Measurements from ENCODE around the gene WWOX. TPM values are rescaled to one million over a fixed set of nuclear protein-coding genes. Genes with fewer than 3 reads are reported as not detected.

Gene WWOX
- total RNA-seq, 6 experiments from 2014 or later, result 13.0 to 24.3 (median 16.5) TPM

GRCh38 chr16:78788276-78788675, 688.8 kb downstream of the WWOX start:
- H3K36me3 ChIP-seq, result no peaks in the 10 kb centered on the region
- ATAC-seq, result no peak
- H3K9me3 ChIP-seq, result no peaks in the 10 kb centered on the region
- 92% methylated on average over 2 of the region's 2 CpGs for WGBS (ENCODE audit: insufficient coverage, low coverage, low lambda C conversion rate, missing lambda C conversion rate)
- peaks cover 0 to 13% (median 0%) of the 10 kb centered on the region in 4 donors for H3K4me1 ChIP-seq
- no peak overlapping the region for H3K27ac ChIP-seq
- intact Hi-C loops (cut with DNase I), result no loop called here
- no peak for DNase-seq
- no peak for TF ChIP-seq CTCF (IDR thresholded peaks at IDR 0.05)
- TF ChIP-seq POLR2A (IDR thresholded peaks at IDR 0.05), result no peak
- no peak overlapping the region for H3K4me3 ChIP-seq
- no peaks in the 10 kb centered on the region for H3K27me3 ChIP-seq

GRCh38 chr16:78788696-78789095, 689.2 kb downstream of the WWOX start:
- H3K4me3 ChIP-seq, result no peak overlapping the region
- no peak overlapping the region for H3K27ac ChIP-seq
- peaks cover 0 to 13% (median 0%) of the 10 kb centered on the region in 4 donors for H3K4me1 ChIP-seq
- WGBS (ENCODE audit: insufficient coverage, low coverage, low lambda C conversion rate, missing lambda C conversion rate), result 81% methylated on average over 2 of the region's 2 CpGs
- TF ChIP-seq CTCF (IDR thresholded peaks at IDR 0.05) (no peak), POLR2A (IDR thresholded peaks at IDR 0.05) (no peak)
- ATAC-seq (no peak), DNase-seq (no peak)
- H3K27me3 ChIP-seq, result no peaks in the 10 kb centered on the region
- no peaks in the 10 kb centered on the region for H3K9me3 ChIP-seq
- intact Hi-C loops (cut with DNase I), result no loop called here
- no peaks in the 10 kb centered on the region for H3K36me3 ChIP-seq

GRCh38 chr16:78789561-78789960, 690.1 kb downstream of the WWOX start:
- intact Hi-C loops (cut with DNase I), result no loop called here
- no peaks in the 10 kb centered on the region for H3K27me3 ChIP-seq
- H3K36me3 ChIP-seq, result no peaks in the 10 kb centered on the region
- DNase-seq (no peak), ATAC-seq (no peak)
- TF ChIP-seq POLR2A (IDR thresholded peaks at IDR 0.05) (no peak), CTCF (IDR thresholded peaks at IDR 0.05) (no peak)
- WGBS (ENCODE audit: insufficient coverage, low coverage, low lambda C conversion rate, missing lambda C conversion rate), result 10% methylated on average over 2 of the region's 2 CpGs
- H3K4me3 ChIP-seq, result no peak overlapping the region
- no peak overlapping the region for H3K27ac ChIP-seq
- H3K4me1 ChIP-seq, result peaks cover 0 to 13% (median 0%) of the 10 kb centered on the region in 4 donors
- no peaks in the 10 kb centered on the region for H3K9me3 ChIP-seq

GRCh38 chr16:78791011-78791410, 691.6 kb downstream of the WWOX start:
- TF ChIP-seq POLR2A (IDR thresholded peaks at IDR 0.05) (no peak), CTCF (IDR thresholded peaks at IDR 0.05) (no peak)
- no peaks in the 10 kb centered on the region for H3K9me3 ChIP-seq
- no peaks in the 10 kb centered on the region for H3K27me3 ChIP-seq
- no peak overlapping the region for H3K4me3 ChIP-seq
- WGBS (ENCODE audit: insufficient coverage, low coverage, low lambda C conversion rate, missing lambda C conversion rate), result 75% methylated on average over 2 of the region's 8 CpGs
- no peak overlapping the region for H3K27ac ChIP-seq
- no peaks in the 10 kb centered on the region for H3K36me3 ChIP-seq
- intact Hi-C loops (cut with DNase I), result no loop called here
- no peak for ATAC-seq
- H3K4me1 ChIP-seq, result peaks cover 0 to 6% (median 0%) of the 10 kb centered on the region in 4 donors
- no peak for DNase-seq

GRCh38 chr16:78791926-78792325, 692.5 kb downstream of the WWOX start:
- WGBS (ENCODE audit: insufficient coverage, low coverage, low lambda C conversion rate, missing lambda C conversion rate), result 91% methylated on average over 6 of the region's 7 CpGs
- H3K36me3 ChIP-seq, result no peaks in the 10 kb centered on the region
- TF ChIP-seq POLR2A (IDR thresholded peaks at IDR 0.05), result no peak
- no peak for TF ChIP-seq CTCF (IDR thresholded peaks at IDR 0.05)
- intact Hi-C loops (cut with DNase I), result no loop called here
- H3K4me1 ChIP-seq, result peaks cover 0 to 6% (median 0%) of the 10 kb centered on the region in 4 donors
- H3K9me3 ChIP-seq, result no peaks in the 10 kb centered on the region
- no peak overlapping the region for H3K27ac ChIP-seq
- no peak overlapping the region for H3K4me3 ChIP-seq
- ATAC-seq, result no peak
- no peak for DNase-seq
- no peaks in the 10 kb centered on the region for H3K27me3 ChIP-seq

Data from right lobe of liver (tissue), 6 donors.